HepG2 (cell line): ENCODE measurements around the gene SACS. TPM values are rescaled to one million over a fixed set of nuclear protein-coding genes. Genes with fewer than 3 reads are reported as not detected.

Experiments
- ATAC-seq: fragments of 200-7000 bp; cut with Tn5 transposase; 3 replicates; pipeline ENCODE4 v1.9.1; 2020; ENCODE audit warnings: mild to moderate bottlenecking, moderate library complexity
- BruUV-seq: library from RNA; stranded (reverse); fragments of 400-500 nt; replicated peaks from 2 replicates; lab custom pipeline; 2021; lab: Mats Ljungman, UMichigan
- CTCF ChIA-PET: fragments of 300-600 bp; formaldehyde crosslinking; extraction: SDS; loops from one replicate; lab custom pipeline; 2021; ENCODE audit warnings: low total read pairs, inconsistent platforms, low intra/inter-chr PET ratio; lab: Yijun Ruan, JAX
- POLR2A ChIA-PET: fragments of 350-600 bp; sonication (Branson Sonifier 250); formaldehyde crosslinking; loops from one replicate; lab custom pipeline; 2020; ENCODE audit warnings: antibody characterized with exemption, inconsistent platforms; lab: Yijun Ruan, JAX
- DNase-seq: peaks from one replicate; pipeline ENCODE4 v3.0.0-alpha.2; 2015; ENCODE audit warnings: low spot score
- FAIRE-seq: peaks from 3 replicates; lab custom pipeline; 2011; peaks lifted over from hg19 to GRCh38; lab: Jason Lieb, UNC
- H2AFZ ChIP-seq: one replicate; pipeline ENCODE4 v1.6.1; 2011; ENCODE audit warnings: low read length, inconsistent platforms
- H3K27ac ChIP-seq: fragments of 300-600 bp; 3 replicates; pipeline ENCODE4 v1.8.0; 2011; ENCODE audit warnings: mixed run types, mild to moderate bottlenecking, mixed read lengths, low read length, inconsistent platforms; ENCODE audit not compliant: insufficient read depth; ENCODE audit errors: extremely low read length
- H3K27me3 ChIP-seq, 2 experiments: fragments of 200-600 bp in 1 of 2; 2 replicates in 1 of 2; 3 replicates in 1 of 2; pipeline versions ENCODE4 v1.6.0 to v1.8.0; 2011; ENCODE audit warnings: low read length in 2 of 2, mild to moderate bottlenecking in 2 of 2, moderate library complexity in 2 of 2, inconsistent platforms in 1 of 2; ENCODE audit not compliant: insufficient read depth in 2 of 2, control insufficient read depth in 1 of 2
- H3K36me3 ChIP-seq, 2 experiments: fragments of 200-600 bp in 1 of 2; replicated peaks in 1 of 2; 2 replicates in 1 of 2; 3 replicates in 1 of 2; pipeline versions ENCODE4 v1.5.1 to v1.8.0; 2011; ENCODE audit warnings: low read length in 2 of 2, inconsistent platforms in 1 of 2; ENCODE audit not compliant: insufficient read depth in 2 of 2, control insufficient read depth in 1 of 2
- H3K4me1 ChIP-seq: 2 replicates; pipeline ENCODE4 v1.5.1; 2012; ENCODE audit warnings: low read length, inconsistent platforms; ENCODE audit not compliant: insufficient read depth
- H3K4me2 ChIP-seq: 2 replicates; pipeline ENCODE4 v1.6.0; 2011; ENCODE audit warnings: low read depth, low read length, inconsistent platforms
- H3K4me3 ChIP-seq, 3 experiments: fragments of 200-600 bp in 1 of 3; sonication (generic), shearing (Covaris generic) in 1 of 3; replicated peaks in 1 of 3; 2 replicates each; pipeline ENCODE4 v1.5.1; 2011 to 2016; ENCODE audit warnings: low read length in 3 of 3, inconsistent platforms in 2 of 3, low read depth in 2 of 3, mild to moderate bottlenecking in 2 of 3, control low read depth in 1 of 3, mixed read lengths in 1 of 3; ENCODE audit not compliant: insufficient read depth in 1 of 3
- H3K79me2 ChIP-seq: one replicate; pipeline ENCODE4 v1.6.1; 2011; ENCODE audit warnings: low read length, inconsistent platforms; ENCODE audit not compliant: insufficient read depth
- H3K9ac ChIP-seq: 2 replicates; pipeline ENCODE4 v1.6.0; 2011; ENCODE audit warnings: mild to moderate bottlenecking, low read depth, low read length, inconsistent platforms; ENCODE audit not compliant: insufficient read depth
- H3K9me3 ChIP-seq: 2 replicates; pipeline ENCODE4 v1.5.1; 2012; ENCODE audit warnings: mild to moderate bottlenecking, low read length
- H4K20me1 ChIP-seq: 2 replicates; pipeline ENCODE4 v1.6.0; 2011; ENCODE audit warnings: inconsistent platforms, mild to moderate bottlenecking, low read length, moderate library complexity; ENCODE audit not compliant: insufficient read depth
- EP300 ChIP-seq, 3 experiments: sonication (generic) in 1 of 3; formaldehyde crosslinking in 1 of 3; IDR thresholded peaks; 2 replicates each; pipeline versions ENCODE4 v1.5.1 to v1.6.1; 2011 to 2020; ENCODE audit warnings: low read depth in 2 of 3, low read length in 2 of 3, borderline replicate concordance in 1 of 3, improper control_type of control experiment in 1 of 3, mild to moderate bottlenecking in 1 of 3, missing genetic modification reagents in 1 of 3, moderate library complexity in 1 of 3
- FOXJ3 ChIP-seq: sonication (generic); formaldehyde crosslinking; IDR thresholded peaks from 2 replicates; pipeline ENCODE4 v1.4.0; 2020; ENCODE audit warnings: missing genetic modification reagents, mild to moderate bottlenecking, borderline replicate concordance
- JUN ChIP-seq: sonication (generic); formaldehyde crosslinking; IDR thresholded peaks from 2 replicates; pipeline ENCODE4 v1.4.0; 2020; ENCODE audit warnings: mild to moderate bottlenecking, missing genetic modification reagents
- KAT2B ChIP-seq: fragments of 150-350 bp; IDR thresholded peaks from 2 replicates; pipeline ENCODE4 v1.6.1; 2014; ENCODE audit warnings: low read depth, low read length, borderline replicate concordance
- KDM5B ChIP-seq: sonication (generic); formaldehyde crosslinking; IDR thresholded peaks from 2 replicates; pipeline ENCODE4 v1.4.0; 2020; ENCODE audit warnings: missing genetic modification reagents, mild to moderate bottlenecking, borderline replicate concordance
- KLF9 ChIP-seq: IDR thresholded peaks from 2 replicates; pipeline ENCODE4 v1.6.1; 2016; ENCODE audit warnings: low read depth
- NFRKB ChIP-seq: fragments of 450-650 bp; IDR thresholded peaks from 2 replicates; pipeline ENCODE4 v1.6.1; 2017
- NPAS2 ChIP-seq: sonication (generic); formaldehyde crosslinking; IDR thresholded peaks from 2 replicates; pipeline ENCODE4 v1.8.0; 2022; ENCODE audit warnings: mild to moderate bottlenecking, missing genetic modification reagents, borderline replicate concordance
- SP1 ChIP-seq, 2 experiments: fragments of 450-650 bp in 1 of 2; sonication (generic) in 1 of 2; formaldehyde crosslinking in 1 of 2; IDR thresholded peaks; 2 replicates each; pipeline versions ENCODE4 v1.4.0 to v1.6.1; 2016 to 2020; ENCODE audit warnings: missing genetic modification reagents in 1 of 2
- SP5 ChIP-seq: IDR thresholded peaks from 2 replicates; pipeline ENCODE4 v1.6.1; 2016; ENCODE audit warnings: low read depth, borderline replicate concordance
- TBP ChIP-seq: sonication (generic); formaldehyde crosslinking; IDR thresholded peaks from 2 replicates; pipeline ENCODE4 v1.5.0; 2020; ENCODE audit warnings: missing genetic modification reagents
- TOPORS ChIP-seq: sonication (generic); formaldehyde crosslinking; IDR thresholded peaks from 2 replicates; pipeline ENCODE4 v1.8.0; 2023; ENCODE audit warnings: mild to moderate bottlenecking, missing genetic modification reagents
- ZBTB1 ChIP-seq: sonication (generic); formaldehyde crosslinking; IDR thresholded peaks from 2 replicates; pipeline ENCODE4 v1.4.0; 2020; ENCODE audit warnings: missing genetic modification reagents, borderline replicate concordance
- ZNF10 ChIP-seq: sonication (generic); formaldehyde crosslinking; IDR thresholded peaks from 2 replicates; pipeline ENCODE4 v1.4.0; 2020; ENCODE audit warnings: mild to moderate bottlenecking, low read depth, missing genetic modification reagents, borderline replicate concordance
- ZNF136 ChIP-seq: sonication (generic); formaldehyde crosslinking; IDR thresholded peaks from 2 replicates; pipeline ENCODE4 v1.8.1; 2022; ENCODE audit warnings: low read depth, mild to moderate bottlenecking, moderate library complexity, missing genetic modification reagents
- ZNF331 ChIP-seq: sonication (generic); formaldehyde crosslinking; IDR thresholded peaks from 2 replicates; pipeline ENCODE4 v1.4.0; 2020; ENCODE audit warnings: missing genetic modification reagents
- ZNF552 ChIP-seq: sonication (generic); formaldehyde crosslinking; IDR thresholded peaks from 2 replicates; pipeline ENCODE4 v1.9.0; 2022; ENCODE audit warnings: missing genetic modification reagents, mild to moderate bottlenecking, borderline replicate concordance
- ZNF556 ChIP-seq: sonication (generic); formaldehyde crosslinking; IDR thresholded peaks from 2 replicates; pipeline ENCODE4 v1.4.0; 2020; ENCODE audit warnings: mild to moderate bottlenecking, missing genetic modification reagents, borderline replicate concordance
- WGBS: methylation state at CpG from one replicate; pipeline ENCODE4 v1.1.6; 2017; ENCODE audit warnings: low lambda C conversion rate; 5-methylcytosine and 5-hydroxymethylcytosine counted together
- in situ Hi-C: cut with HindIII; loops from 2 replicates; pipeline ENCODE4 v1.10.0; 2017; ENCODE audit warnings: low pct_unique_long_range_greater_than_20kb; ENCODE audit not compliant: extremely low pct_ligation_motif_present
- intact Hi-C: fragments of 100-400 bp; cut with micrococcal nuclease; formaldehyde crosslinking; loops from one replicate; pipeline ENCODE4 v1.10.0; 2022; ENCODE audit not compliant: unreplicated experiment
- polyA plus RNA-seq, 8 experiments: library from polyadenylated mRNA; depleted of rRNA in 3 of 8; stranded (reverse) in 7 of 8; unstranded in 1 of 8; fragments of >200 nt; fragmentation: Illumina TruSeq in 4 of 8; extraction: Trizol in 4 of 8; gene quantifications; 2 replicates each; pipeline versions ENCODE4 v1.2.1 to v1.2.3, GENCODE V29; 2011 to 2016; ENCODE audit warnings: low read depth in 4 of 8, missing spikeins in 1 of 8, mixed read lengths in 1 of 8; ENCODE audit not compliant: insufficient read depth in 1 of 8
- total RNA-seq, 5 experiments: library from RNA; depleted of rRNA; stranded (reverse); fragments of >200 nt; fragmentation: Illumina TruSeq; extraction: Trizol; gene quantifications; 2 replicates each; pipeline ENCODE4 v1.2.3, GENCODE V29; 2016; ENCODE audit warnings: low read depth in 1 of 5
- TF ChIP-seq, protein P1 (sequence below): sonication (generic); formaldehyde crosslinking; IDR thresholded peaks from 2 replicates; pipeline ENCODE4 v1.5.0; 2020; ENCODE audit warnings: mild to moderate bottlenecking, missing genetic modification reagents, borderline replicate concordance
- TF ChIP-seq, protein P2 (sequence below): sonication (generic); formaldehyde crosslinking; IDR thresholded peaks from 2 replicates; pipeline ENCODE4 v1.9.0; 2021; ENCODE audit warnings: missing genetic modification reagents, borderline replicate concordance

The SACS gene
- total and polyA plus RNA-seq, 2 of the 13 experiments (the other 11 are each of a cell fraction or from before 2014, with no cell fraction given) = 4.0 to 15.7 TPM

- TF ChIP-seq EP300 (IDR thresholded peaks at IDR 0.05; ENCODE audit: low read depth in 2 of 2, low read length in 2 of 2) (no peak), EP300 (CRISPR knock-in tag; IDR thresholded peaks at IDR 0.05; ENCODE audit: borderline replicate concordance) (no peak)
These were observed 144.5 kb downstream of the SACS start (continued) for GRCh38 chr13:23288995-23289394.

- in situ Hi-C loops = no loop called here
- Histone ChIP-seq H3K9ac (no peak overlapping the region), H3K27ac (no peak overlapping the region), H3K4me3 (no peak overlapping the region), H3K4me1 (no peaks in the 10 kb centered on the region), H2AFZ (no peak overlapping the region), H3K9me3 (no peaks in the 10 kb centered on the region), H3K27me3 (no peaks in the 10 kb centered on the region), H4K20me1 (no peaks in the 10 kb centered on the region), H3K36me3 (no peaks in the 10 kb centered on the region), H3K79me2 (no peaks in the 10 kb centered on the region), H3K4me2 (no peak overlapping the region)
- no peak for FAIRE-seq
- no TSS peak for BruUV-seq
- ChIA-PET POLR2A (no interaction called here), CTCF (no interaction called here)
- TF ChIP-seq, protein P1, sequence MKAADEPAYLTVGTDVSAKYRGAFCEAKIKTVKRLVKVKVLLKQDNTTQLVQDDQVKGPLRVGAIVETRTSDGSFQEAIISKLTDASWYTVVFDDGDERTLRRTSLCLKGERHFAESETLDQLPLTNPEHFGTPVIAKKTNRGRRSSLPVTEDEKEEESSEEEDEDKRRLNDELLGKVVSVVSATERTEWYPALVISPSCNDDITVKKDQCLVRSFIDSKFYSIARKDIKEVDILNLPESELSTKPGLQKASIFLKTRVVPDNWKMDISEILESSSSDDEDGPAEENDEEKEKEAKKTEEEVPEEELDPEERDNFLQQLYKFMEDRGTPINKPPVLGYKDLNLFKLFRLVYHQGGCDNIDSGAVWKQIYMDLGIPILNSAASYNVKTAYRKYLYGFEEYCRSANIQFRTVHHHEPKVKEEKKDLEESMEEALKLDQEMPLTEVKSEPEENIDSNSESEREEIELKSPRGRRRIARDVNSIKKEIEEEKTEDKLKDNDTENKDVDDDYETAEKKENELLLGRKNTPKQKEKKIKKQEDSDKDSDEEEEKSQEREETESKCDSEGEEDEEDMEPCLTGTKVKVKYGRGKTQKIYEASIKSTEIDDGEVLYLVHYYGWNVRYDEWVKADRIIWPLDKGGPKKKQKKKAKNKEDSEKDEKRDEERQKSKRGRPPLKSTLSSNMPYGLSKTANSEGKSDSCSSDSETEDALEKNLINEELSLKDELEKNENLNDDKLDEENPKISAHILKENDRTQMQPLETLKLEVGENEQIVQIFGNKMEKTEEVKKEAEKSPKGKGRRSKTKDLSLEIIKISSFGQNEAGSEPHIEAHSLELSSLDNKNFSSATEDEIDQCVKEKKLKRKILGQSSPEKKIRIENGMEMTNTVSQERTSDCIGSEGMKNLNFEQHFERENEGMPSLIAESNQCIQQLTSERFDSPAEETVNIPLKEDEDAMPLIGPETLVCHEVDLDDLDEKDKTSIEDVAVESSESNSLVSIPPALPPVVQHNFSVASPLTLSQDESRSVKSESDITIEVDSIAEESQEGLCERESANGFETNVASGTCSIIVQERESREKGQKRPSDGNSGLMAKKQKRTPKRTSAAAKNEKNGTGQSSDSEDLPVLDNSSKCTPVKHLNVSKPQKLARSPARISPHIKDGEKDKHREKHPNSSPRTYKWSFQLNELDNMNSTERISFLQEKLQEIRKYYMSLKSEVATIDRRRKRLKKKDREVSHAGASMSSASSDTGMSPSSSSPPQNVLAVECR (CRISPR knock-in tag) = no peak
- TF ChIP-seq, protein P2, sequence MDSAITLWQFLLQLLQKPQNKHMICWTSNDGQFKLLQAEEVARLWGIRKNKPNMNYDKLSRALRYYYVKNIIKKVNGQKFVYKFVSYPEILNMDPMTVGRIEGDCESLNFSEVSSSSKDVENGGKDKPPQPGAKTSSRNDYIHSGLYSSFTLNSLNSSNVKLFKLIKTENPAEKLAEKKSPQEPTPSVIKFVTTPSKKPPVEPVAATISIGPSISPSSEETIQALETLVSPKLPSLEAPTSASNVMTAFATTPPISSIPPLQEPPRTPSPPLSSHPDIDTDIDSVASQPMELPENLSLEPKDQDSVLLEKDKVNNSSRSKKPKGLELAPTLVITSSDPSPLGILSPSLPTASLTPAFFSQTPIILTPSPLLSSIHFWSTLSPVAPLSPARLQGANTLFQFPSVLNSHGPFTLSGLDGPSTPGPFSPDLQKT (CRISPR knock-in tag) = no peak
- TF ChIP-seq ZNF331 (CRISPR knock-in tag) (no peak), TBP (CRISPR knock-in tag) (no peak), FOXJ3 (CRISPR knock-in tag) (no peak), ZNF10 (CRISPR knock-in tag) (no peak), NPAS2 (no peak), KAT2B (no peak), SP1 (IDR thresholded peaks at IDR 0.05) (no peak), SP1 (CRISPR knock-in tag; IDR thresholded peaks at IDR 0.05) (no peak), SP5 (CRISPR knock-in tag) (no peak), ZNF136 (no peak), ZNF556 (no peak), TOPORS (CRISPR knock-in tag) (no peak), KLF9 (CRISPR knock-in tag) (no peak), JUN (CRISPR knock-in tag) (no peak), ZNF552 (CRISPR knock-in tag) (no peak), ZBTB1 (CRISPR knock-in tag) (no peak), NFRKB (no peak), KDM5B (CRISPR knock-in tag) (no peak)
- no peak for ATAC-seq
- DNase-seq = no peak
- 43% methylated on average over 1 of the region's 1 CpG for WGBS
- intact Hi-C loops = no loop called here
These were observed 144.9 kb downstream of the SACS start for GRCh38 chr13:23288564-23288963.
